ENCODE measurements around the gene PRPF31.
"Not testable (repeated sequence)": the region's sequence is repeated elsewhere in the genome, so short reads cannot be mapped to it uniquely, and the experiment has no call there.

Gene PRPF31

DNA sequence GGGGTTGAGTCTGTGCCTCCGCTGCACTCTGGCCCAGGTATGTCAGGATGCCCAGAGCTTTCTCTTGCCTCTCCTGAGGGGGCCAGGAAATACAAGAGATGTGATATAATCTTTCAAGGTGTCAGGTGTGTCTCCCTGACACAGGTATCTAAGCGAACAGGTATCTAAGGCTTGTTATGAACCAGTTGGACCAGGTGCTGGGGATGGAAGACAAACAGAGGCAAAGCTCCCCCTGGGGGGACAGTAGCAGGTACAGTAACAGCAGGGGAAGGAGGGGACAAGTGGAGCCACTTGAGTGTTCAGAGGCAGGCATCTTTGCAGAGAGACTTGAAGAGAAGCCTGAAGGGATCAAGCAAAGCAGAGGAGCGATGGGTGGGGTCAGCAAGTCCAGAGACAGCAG lies 41.4 kb downstream of the PRPF31 start:
- intact Hi-C loops (cut with micrococcal nuclease) = no loop called here
- Mint-ChIP-seq H3K9me3 (no peaks in the 10 kb centered on the region), H3K4me1 (ENCODE audit: low read depth) (peaks cover 50% of the 10 kb centered on the region), H3K27ac (no peak overlapping the region), H3K27me3 (no peaks in the 10 kb centered on the region), H3K36me3 (ENCODE audit: low read depth) (peaks cover 77% of the 10 kb centered on the region), H3K4me3 (no peak overlapping the region)

DNA sequence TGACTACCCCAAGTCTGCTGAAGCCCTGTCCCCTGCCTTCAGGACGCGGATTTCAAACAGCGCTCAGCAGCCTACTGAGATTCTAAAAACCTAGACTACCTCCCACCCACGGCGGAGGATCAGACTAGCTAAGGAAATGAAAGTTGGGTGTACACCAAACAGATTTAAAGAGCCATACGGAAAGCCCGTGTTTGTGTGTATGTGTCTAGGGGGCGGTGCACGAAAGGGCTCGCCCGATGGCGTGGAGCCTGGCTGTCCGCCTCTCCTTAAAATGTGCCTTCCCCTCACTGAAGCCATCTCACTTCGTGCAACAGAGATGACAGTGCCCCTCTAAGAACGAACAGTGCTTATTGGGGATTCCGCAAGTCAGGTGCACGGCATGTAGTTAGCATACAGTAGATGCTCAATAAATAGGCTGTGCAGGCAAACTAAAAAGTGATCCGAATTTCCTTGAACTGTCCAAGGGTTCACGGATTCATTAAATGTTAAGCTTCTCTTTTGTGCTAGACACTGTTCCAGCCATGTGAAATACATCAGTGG lies 43.3 kb downstream of the PRPF31 start:
- H3K4me1 Mint-ChIP-seq (ENCODE audit: low read depth) = peaks cover 63% of the 10 kb centered on the region
- peaks cover 68% of the 10 kb centered on the region for H3K36me3 Mint-ChIP-seq (ENCODE audit: low read depth)
- intact Hi-C loops (cut with micrococcal nuclease) = loop anchor here (2.0 kb wide), 1 partner anchor 22 kb away; the partner anchor contains the start of gene CNOT3
- H3K27ac Mint-ChIP-seq = peak overlapping the region; percentile 97
- no peaks in the 10 kb centered on the region for H3K9me3 Mint-ChIP-seq
- H3K4me3 Mint-ChIP-seq = peak overlapping the region; percentile 90
- peaks cover 2% of the 10 kb centered on the region for H3K27me3 Mint-ChIP-seq

DNA sequence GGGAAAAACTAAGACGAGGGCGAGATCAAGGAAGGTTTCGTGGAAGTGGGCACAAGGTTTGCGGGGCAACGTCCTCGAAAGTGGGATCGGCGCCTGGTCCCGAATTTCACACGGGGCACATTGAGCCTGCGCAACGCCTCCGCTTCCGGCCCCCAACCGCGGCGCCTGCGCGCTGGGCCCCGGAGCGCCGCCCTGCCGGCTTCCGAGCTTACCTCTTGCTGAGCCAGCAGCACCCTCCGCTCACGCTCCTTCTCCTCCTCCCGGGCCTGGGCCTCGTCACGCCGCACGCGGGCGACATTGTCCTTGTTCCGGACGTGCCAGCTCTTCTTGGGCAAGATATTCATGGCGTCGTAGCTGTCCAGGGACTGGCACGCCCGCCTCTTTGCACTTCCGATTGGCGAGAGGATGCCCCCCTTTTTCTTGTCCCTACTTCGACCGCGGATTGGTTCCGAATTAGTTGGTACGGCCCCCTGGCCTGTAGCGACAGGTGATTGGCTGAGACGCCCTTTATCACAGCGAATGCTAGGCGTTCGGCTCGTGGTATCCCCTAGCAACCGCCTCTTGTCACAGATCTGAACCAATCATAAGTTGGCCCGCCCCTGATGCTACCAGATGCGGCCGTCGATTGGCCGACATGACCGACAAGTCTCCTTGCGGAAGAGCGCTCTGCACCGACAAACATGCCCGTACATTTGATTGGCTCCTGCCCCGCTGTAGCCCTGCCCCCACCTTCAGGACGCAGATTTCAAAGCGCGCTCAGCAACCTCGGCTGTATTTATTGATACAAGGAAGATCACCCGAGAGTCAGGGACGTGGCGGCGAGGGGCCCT lies 44.0 kb downstream of the PRPF31 start, which contains the start of gene LENG1:
LENG1 (minus strand) TSS at position 370 of the 830 bp plus-strand sequence; CDS start at position 344, 26 bp downstream.
- Mint-ChIP-seq H3K27me3 (peaks cover 7% of the 10 kb centered on the region), H3K9me3 (no peaks in the 10 kb centered on the region), H3K27ac (peak within 1 kb of the TSS; percentile 97), H3K36me3 (ENCODE audit: low read depth) (peaks cover 61% of the 10 kb centered on the region), H3K4me3 (peak within 1 kb of the TSS; percentile 90), H3K4me1 (ENCODE audit: low read depth) (peaks cover 70% of the 10 kb centered on the region)
- intact Hi-C loops (cut with micrococcal nuclease) = loop anchor here (1.0 to 2.0 kb wide), 2 partner anchors 23 to 31 kb away; partner anchors contain the start of gene CNOT3

DNA sequence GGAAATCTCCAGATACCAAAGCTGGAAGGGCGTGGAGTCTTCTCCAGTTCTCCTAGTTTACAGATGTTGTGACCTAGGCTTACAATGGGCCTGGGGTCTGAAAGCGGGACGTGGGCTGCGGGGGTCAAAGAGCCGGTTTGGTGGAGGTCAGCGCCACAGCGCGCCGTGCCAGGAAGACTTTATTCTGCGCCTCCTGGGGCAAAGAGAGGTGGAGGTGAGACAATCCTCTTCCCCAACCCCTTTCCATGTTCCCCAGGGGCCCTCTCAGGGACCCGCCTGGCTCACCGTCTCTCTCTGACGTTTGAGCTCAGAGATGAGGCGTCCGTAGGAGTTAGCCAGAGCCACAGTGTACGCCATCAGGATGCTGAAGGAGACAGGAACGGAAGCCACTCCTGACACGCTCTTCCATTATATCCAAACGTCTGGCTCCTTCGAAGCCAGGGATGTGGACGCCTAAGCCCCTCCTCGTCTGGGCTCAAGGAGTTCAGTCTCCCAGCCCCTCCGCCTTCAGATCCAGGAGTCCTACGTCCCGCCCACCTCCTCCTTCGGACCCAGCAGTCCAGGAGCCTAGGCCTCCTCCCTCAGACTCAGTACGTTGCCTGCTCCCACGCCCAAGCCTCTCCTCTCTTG lies 44.7 kb downstream of the PRPF31 start:
- Mint-ChIP-seq H3K4me1 (ENCODE audit: low read depth) (peaks cover 73% of the 10 kb centered on the region), H3K27me3 (peaks cover 12% of the 10 kb centered on the region), H3K36me3 (ENCODE audit: low read depth) (peaks cover 53% of the 10 kb centered on the region), H3K4me3 (peak overlapping the region; percentile 90), H3K9me3 (no peaks in the 10 kb centered on the region), H3K27ac (peak overlapping the region; percentile 97)
- intact Hi-C loops (cut with micrococcal nuclease) = loop anchor here (1.0 kb wide), 1 partner anchor 30 kb away; no protein-coding TSS in a partner anchor

DNA sequence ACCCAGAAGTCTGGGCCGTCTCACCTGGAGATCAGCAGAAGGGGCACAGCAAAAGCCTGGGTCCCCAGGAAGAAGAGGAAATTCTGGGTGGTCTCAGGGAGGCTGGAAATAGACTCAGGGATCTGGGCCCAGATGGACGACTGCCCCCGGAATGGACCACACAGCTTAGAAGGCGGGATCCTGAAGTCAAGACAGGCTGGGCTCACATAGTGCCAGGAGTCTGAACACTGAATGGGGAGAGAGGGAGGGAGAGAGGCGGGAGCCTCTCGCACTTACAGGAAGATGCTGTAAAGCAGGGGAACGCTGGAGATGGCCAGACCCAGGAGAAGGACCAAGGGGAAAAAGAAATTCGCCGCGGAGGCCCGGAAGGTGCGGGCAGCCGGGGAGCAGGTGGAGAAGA lies 45.3 kb downstream of the PRPF31 start:
- Mint-ChIP-seq H3K9me3 (no peaks in the 10 kb centered on the region), H3K4me3 (peak overlapping the region; percentile 90), H3K27me3 (peaks cover 17% of the 10 kb centered on the region), H3K36me3 (ENCODE audit: low read depth) (peaks cover 48% of the 10 kb centered on the region), H3K4me1 (ENCODE audit: low read depth) (peaks cover 79% of the 10 kb centered on the region), H3K27ac (peak overlapping the region; percentile 97)
- intact Hi-C loops (cut with micrococcal nuclease) = loop anchor here (1.0 kb wide), 1 partner anchor 29 kb away; no protein-coding TSS in a partner anchor

DNA sequence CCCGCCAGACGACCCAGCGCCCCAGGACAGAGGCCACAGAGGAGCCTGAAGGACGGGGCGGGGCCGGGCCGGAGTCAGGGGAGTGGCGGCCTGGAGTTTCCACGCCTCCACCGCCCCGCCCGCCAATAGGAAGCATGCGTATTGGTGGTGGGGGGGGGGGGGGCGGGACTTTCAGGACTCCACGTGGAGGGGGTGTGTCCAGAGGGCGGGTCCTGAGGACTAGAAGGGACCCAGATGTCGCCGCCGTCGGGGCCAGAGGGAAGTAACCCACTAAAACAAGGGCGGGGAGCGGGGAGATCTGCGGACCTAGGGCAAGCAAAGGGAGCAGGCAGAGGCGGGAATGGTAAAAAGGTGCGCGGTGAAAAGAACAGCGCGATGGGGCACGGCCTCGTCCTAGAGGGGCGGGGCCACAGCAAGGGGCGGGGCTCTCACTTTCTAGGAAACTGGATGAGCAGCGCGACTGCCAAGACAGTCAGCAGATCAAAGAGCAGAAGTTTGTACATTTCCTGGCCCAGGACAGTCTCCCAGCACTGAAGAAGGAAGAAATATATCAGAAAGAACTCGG lies 46.8 kb downstream of the PRPF31 start:
- intact Hi-C loops (cut with micrococcal nuclease) = no loop called here
- Mint-ChIP-seq H3K4me1 (ENCODE audit: low read depth) (peaks cover 72% of the 10 kb centered on the region), H3K9me3 (no peaks in the 10 kb centered on the region), H3K27me3 (peaks cover 25% of the 10 kb centered on the region), H3K27ac (peak overlapping the region; percentile 98), H3K36me3 (ENCODE audit: low read depth) (peaks cover 33% of the 10 kb centered on the region), H3K4me3 (peak overlapping the region; percentile 90)

DNA sequence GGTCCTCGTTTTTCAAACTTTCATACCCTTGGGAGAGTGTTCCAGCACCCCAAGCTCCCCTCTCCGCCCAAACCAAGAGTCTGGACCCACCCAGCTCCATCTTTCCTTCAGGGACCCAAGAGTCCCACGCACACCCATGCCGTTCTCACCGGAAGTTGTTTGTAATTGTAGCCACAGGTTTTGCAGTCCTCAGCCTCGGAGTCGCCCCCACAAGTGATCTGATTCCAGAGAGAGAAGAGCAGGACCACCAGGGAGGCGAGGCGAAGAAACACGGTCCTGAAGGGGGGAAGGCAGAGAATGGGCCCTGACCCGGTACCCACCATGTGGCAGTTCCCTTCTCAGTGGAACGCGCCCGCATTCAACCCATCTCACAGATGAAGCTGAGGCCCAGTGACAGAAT lies 47.3 kb downstream of the PRPF31 start:
- intact Hi-C loops (cut with micrococcal nuclease) = no loop called here
- Mint-ChIP-seq H3K4me1 (ENCODE audit: low read depth) (peaks cover 70% of the 10 kb centered on the region), H3K4me3 (peak overlapping the region; percentile 90), H3K9me3 (no peaks in the 10 kb centered on the region), H3K36me3 (ENCODE audit: low read depth) (peaks cover 28% of the 10 kb centered on the region), H3K27me3 (peaks cover 25% of the 10 kb centered on the region), H3K27ac (peak overlapping the region; percentile 98)

DNA sequence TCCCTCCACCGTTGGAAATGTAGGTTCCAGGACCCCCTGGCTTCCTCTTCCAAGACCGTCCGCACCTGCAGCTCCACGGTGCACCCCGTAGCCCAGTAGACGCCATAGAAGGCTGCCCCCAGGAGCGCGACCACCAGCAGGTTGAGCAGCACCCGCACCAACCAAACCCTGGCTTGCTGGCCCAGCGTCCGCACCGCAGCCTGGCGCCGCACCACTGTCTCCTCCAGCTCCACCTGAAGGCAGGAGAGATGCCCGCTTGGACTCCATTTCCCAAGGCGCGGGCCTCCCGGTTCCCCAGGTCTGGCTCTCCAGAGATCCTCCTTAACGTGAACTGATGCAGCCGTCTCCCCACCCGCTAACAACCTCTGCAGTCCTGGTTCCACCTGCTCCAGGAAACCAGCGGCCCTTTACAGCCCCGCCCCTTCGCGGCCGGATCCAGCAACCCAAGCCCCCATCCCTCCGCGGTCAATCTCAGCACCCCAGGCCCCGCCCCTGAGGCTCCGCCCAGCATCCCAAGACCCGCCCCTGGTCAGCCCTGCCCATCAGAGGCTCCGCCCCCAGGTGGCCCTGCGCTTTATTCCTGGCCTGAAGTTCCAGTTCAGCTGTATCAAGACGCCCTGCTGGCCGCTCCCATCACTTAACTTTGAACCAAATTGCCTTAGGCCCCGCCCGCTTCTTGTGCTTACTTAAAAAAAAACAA lies 49.0 kb downstream of the PRPF31 start:
- Mint-ChIP-seq H3K9me3 (no peaks in the 10 kb centered on the region), H3K4me3 (peak overlapping the region; percentile 76), H3K36me3 (ENCODE audit: low read depth) (peaks cover 13% of the 10 kb centered on the region), H3K4me1 (ENCODE audit: low read depth) (peaks cover 63% of the 10 kb centered on the region), H3K27me3 (peaks cover 25% of the 10 kb centered on the region), H3K27ac (peak overlapping the region; percentile 81)
- intact Hi-C loops (cut with micrococcal nuclease) = no loop called here

DNA sequence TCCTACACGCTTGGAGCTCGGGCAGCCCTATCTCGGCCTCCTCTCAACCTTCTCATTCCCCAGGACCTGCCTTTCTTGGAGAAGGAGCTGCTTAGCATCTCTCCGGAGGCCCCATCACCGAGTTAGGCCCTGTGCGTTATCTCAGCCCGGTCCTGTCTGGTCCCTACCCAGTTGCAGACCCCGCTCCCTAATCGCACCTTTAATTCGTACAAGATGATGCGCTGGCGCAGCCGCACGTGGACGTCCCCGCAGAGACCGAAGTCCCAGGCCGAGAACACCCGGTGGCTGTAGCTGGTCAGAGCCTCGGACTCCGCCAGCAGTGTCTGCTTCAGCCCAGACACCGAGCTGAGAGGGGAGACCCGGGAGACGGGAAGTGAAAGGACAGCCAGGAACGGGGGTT lies 49.7 kb downstream of the PRPF31 start:
- intact Hi-C loops (cut with micrococcal nuclease) = no loop called here
- Mint-ChIP-seq H3K4me3 (no peak overlapping the region), H3K4me1 (ENCODE audit: low read depth) (peaks cover 60% of the 10 kb centered on the region), H3K27ac (peak overlapping the region; percentile 26), H3K36me3 (ENCODE audit: low read depth) (peaks cover 10% of the 10 kb centered on the region), H3K9me3 (no peaks in the 10 kb centered on the region), H3K27me3 (peaks cover 25% of the 10 kb centered on the region)

DNA sequence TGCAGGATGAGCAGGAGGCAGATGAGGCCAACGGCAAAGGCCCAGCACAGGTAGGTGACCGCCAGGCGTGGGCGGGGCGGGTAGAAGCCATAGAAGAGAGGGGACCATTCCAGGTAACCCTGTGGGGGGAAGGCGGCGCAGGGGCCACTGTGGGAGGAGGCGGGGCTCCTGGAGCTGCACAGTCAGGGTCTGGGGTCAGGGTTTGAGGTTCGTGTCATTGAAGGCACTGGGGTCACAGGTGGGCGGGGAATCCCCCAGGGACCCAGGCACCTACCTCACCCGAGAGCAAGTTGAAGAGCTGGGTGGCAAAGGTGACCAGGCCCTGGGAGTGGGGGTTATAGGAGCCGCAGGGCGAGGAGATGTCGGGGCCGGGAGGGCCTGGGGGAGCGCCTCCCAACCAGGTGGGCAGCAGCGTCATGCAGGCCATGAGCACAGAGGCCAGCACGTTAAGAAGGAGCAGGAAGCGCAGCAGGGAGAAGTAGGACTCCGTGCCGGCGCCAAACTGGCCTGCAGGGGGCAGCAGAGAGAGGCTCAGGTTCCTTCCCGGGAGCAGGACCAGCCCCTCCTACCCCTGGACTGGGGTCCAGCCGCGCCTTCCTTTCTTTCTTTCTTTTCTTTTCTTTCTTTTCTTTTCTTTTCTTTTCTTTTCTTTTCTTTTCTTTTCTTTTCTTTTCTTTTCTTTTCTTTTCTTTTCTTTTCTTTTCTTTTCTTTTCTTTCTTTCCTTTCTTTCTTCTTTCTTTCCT lies 52.8 kb downstream of the PRPF31 start:
- no peaks in the 10 kb centered on the region for H3K36me3 Mint-ChIP-seq (ENCODE audit: low read depth)
- intact Hi-C loops (cut with micrococcal nuclease) = loop anchor here (2.0 kb wide), 2 partner anchors 62 to 98 kb away; no protein-coding TSS in a partner anchor
- peak overlapping the region; percentile 52 for H3K27ac Mint-ChIP-seq
- peaks cover 25% of the 10 kb centered on the region for H3K27me3 Mint-ChIP-seq
- peak overlapping the region; percentile 10 for H3K4me3 Mint-ChIP-seq
- peaks cover 50% of the 10 kb centered on the region for H3K4me1 Mint-ChIP-seq (ENCODE audit: low read depth)
- no peaks in the 10 kb centered on the region for H3K9me3 Mint-ChIP-seq

DNA sequence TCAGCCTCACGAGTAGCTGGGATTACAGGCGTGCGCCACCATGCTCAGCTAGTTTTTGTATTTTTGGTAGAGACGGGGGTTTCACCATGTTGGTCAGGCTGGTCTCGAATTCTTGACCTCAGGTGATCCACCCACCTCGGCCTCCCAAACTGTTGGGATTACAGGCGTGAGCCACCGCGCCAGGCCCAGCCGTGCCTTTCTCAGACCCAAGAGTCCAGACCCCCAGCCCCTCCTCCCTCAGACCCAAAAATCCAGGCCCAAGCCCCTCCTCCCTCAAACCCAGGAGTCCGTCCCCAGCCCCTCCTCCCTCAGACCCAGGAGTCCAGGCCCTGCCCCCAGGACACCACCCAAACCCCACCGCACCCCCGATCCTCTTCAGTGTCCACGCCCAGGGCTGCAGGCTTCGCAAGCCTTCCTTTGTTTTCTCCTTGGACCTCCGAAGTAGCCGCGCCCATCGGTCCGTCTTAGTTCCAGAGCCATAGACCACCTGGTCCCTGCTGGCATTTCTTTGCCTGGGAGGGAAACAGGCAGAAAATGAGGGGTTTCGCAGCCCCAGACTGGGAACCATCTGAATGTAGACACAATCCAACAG lies 53.7 kb downstream of the PRPF31 start:
- intact Hi-C loops (cut with micrococcal nuclease) = loop anchor here (2.0 kb wide), 2 partner anchors 62 to 98 kb away; no protein-coding TSS in a partner anchor
- Mint-ChIP-seq H3K4me3 (no peak overlapping the region), H3K9me3 (no peaks in the 10 kb centered on the region), H3K4me1 (ENCODE audit: low read depth) (peaks cover 49% of the 10 kb centered on the region), H3K27ac (no peak overlapping the region), H3K27me3 (peaks cover 22% of the 10 kb centered on the region), H3K36me3 (ENCODE audit: low read depth) (peaks cover under 1% of the 10 kb centered on the region)

DNA sequence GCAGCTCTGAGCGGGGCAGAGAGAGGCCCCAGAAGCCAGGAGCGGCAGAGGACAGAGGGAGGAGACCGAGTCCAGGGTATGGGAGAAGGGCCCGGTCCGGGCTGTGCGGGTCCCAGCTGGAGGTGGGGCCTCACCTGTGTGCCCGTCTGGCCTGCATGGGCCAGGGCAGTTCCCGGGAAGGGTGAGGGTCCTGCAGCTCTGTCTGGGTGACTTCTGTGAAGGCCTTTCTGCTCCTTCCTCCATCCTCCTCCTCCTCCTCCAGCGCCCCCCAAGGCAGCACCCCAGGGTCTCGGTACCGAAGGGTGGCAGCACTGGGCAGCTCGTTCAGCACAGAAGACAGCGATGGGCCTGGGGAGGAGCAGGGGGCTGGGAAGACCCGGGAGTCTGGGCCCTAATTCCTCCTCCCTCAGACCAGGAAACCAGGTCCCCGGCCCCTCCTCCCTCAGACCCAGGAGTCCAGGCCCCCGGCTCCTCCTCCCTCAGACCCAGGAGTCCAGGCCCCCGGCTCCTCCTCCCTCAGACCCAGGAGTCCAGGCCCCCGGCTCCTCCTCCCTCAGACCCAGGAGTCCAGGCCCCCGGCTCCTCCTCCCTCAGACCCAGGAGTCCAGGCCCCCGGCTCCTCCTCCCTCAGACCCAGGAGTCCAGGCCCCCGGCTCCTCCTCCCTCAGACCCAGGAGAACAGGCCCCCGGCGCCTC lies 56.3 kb downstream of the PRPF31 start:
- intact Hi-C loops (cut with micrococcal nuclease); H3K9me3 Mint-ChIP-seq; H3K4me3 Mint-ChIP-seq; H3K27me3 Mint-ChIP-seq: not testable (repeated sequence)
- Mint-ChIP-seq H3K4me1 (ENCODE audit: low read depth) (peaks cover 50% of the 10 kb centered on the region), H3K36me3 (ENCODE audit: low read depth) (peaks cover 26% of the 10 kb centered on the region), H3K27ac (peak overlapping the region; percentile 18)
